AG04449 (cell line): ENCODE data around the gene GNB3.

Source experiments
- CTCF ChIA-PET: fragments of 350-600 bp; formaldehyde crosslinking; extraction: SDS; loops from one replicate; lab custom pipeline; 2021; ENCODE audit warnings: antibody characterized with exemption; lab: Yijun Ruan, JAX
- POLR2A ChIA-PET: fragments of 400-600, 350-600 bp; formaldehyde crosslinking; extraction: SDS; loops from one replicate; lab custom pipeline; 2020; ENCODE audit warnings: antibody characterized with exemption, inconsistent platforms; lab: Yijun Ruan, JAX
- DNase-seq: peaks from one replicate; pipeline ENCODE4 v3.0.0-alpha.2; 2010; ENCODE audit warnings: low read depth, low spot score
- H3K4me3 ChIP-seq: 2 replicates; pipeline ENCODE4 v1.5.1; 2011; ENCODE audit warnings: low read depth, mild to moderate bottlenecking, control low read depth, low read length
- TF ChIP-seq, protein P1 (sequence below): IDR thresholded peaks from one replicate; pipeline ENCODE4 v1.5.1; 2011; ENCODE audit warnings: mild to moderate bottlenecking, moderate library complexity, low read length, control low read depth, inconsistent platforms; ENCODE audit not compliant: insufficient read depth; ENCODE audit errors: missing control alignments

GNB3 gene

DNA sequence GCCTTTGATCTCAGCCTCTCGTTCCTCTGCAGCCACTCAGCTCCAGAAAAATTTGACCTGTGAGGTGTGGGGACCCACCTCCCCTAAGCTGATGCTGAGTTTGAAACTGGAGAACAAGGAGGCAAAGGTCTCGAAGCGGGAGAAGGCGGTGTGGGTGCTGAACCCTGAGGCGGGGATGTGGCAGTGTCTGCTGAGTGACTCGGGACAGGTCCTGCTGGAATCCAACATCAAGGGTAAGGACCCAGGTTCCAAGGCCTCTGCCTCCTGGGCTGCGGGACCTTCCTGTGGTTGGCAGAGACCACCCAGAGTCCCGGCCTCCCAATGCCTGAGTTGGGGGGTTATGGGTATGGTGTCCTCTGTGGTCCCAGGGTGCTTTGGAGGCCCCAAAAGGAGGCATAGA is 23.6 kb upstream of the GNB3 start:
- ChIA-PET POLR2A (interaction anchor here (0.8 kb wide), 1 partner anchor 51 kb away, joined by 3 read pairs; the partner anchor contains the start of gene PTMS), CTCF (interaction anchor here (1.1 to 1.7 kb wide), 3 partner anchors 9 to 64 kb away, joined by 3 to 12 read pairs (median 7); partner anchors contain the start of gene MLF2)
- no peak for DNase-seq
- TF ChIP-seq, protein P1, sequence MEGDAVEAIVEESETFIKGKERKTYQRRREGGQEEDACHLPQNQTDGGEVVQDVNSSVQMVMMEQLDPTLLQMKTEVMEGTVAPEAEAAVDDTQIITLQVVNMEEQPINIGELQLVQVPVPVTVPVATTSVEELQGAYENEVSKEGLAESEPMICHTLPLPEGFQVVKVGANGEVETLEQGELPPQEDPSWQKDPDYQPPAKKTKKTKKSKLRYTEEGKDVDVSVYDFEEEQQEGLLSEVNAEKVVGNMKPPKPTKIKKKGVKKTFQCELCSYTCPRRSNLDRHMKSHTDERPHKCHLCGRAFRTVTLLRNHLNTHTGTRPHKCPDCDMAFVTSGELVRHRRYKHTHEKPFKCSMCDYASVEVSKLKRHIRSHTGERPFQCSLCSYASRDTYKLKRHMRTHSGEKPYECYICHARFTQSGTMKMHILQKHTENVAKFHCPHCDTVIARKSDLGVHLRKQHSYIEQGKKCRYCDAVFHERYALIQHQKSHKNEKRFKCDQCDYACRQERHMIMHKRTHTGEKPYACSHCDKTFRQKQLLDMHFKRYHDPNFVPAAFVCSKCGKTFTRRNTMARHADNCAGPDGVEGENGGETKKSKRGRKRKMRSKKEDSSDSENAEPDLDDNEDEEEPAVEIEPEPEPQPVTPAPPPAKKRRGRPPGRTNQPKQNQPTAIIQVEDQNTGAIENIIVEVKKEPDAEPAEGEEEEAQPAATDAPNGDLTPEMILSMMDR, result no peak
- no peak overlapping the region for H3K4me3 ChIP-seq

DNA sequence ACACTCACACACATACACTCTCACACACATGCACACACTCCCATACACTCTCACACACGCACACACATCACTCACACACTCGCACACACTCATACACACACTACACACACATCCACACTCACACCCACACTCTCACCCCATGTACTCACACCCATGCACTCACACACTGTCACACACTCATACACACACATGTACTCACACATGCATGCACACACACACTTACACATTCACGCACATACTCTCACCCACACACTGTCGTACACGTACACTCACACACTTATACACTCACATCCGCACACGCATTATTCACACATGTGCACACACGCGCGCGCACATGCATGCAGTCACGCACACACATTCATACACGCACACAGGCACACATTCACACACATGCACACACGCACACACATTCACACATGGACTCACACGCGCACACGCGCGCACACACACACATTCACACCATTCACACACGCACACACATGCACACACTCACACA is 23.0 kb upstream of the GNB3 start:
- no peak overlapping the region for H3K4me3 ChIP-seq
- CTCF ChIA-PET, result no interaction called here
- DNase-seq, result no peak
- TF ChIP-seq, protein P1, result no peak
- POLR2A ChIA-PET, result no interaction called here

DNA sequence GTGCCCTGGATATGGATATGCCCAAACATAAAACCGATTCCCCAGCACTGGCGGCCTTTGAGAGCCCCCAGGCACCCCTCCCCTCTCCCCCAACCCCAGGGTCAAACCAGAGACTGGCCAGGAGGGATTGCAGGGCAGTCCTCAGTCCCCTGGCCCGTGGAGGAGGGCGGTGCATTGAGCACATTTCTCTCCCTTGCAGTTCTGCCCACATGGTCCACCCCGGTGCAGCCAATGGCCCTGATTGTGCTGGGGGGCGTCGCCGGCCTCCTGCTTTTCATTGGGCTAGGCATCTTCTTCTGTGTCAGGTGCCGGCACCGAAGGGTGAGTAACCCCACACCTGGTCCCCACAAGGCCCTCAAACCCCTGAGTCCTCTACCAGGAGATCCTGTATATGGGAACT is 22.5 kb upstream of the GNB3 start:
- POLR2A ChIA-PET, result no interaction called here
- CTCF ChIA-PET, result no interaction called here
- H3K4me3 ChIP-seq, result no peak overlapping the region
- DNase-seq, result no peak
- TF ChIP-seq, protein P1, result no peak

DNA sequence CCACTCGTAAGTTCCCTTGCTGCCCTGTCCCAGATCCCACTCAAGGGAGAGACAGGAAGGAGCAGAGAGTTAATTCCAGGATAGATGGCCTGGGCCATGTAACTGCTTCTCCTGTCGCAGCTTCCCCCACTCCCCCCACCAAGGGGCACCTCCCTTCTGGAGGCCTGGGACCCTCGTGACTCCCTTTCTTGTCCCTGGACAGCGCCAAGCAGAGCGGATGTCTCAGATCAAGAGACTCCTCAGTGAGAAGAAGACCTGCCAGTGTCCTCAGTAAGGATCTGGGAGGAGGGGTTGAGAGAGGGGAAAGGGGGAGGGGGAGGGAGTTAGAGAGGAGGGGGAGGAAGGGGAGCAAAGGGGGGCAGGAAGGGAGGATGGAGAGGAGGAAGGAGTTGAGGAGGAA is 22.1 kb upstream of the GNB3 start:
- TF ChIP-seq, protein P1, result no peak
- no peak for DNase-seq
- CTCF ChIA-PET, result no interaction called here
- POLR2A ChIA-PET, result no interaction called here
- H3K4me3 ChIP-seq, result no peak overlapping the region

DNA sequence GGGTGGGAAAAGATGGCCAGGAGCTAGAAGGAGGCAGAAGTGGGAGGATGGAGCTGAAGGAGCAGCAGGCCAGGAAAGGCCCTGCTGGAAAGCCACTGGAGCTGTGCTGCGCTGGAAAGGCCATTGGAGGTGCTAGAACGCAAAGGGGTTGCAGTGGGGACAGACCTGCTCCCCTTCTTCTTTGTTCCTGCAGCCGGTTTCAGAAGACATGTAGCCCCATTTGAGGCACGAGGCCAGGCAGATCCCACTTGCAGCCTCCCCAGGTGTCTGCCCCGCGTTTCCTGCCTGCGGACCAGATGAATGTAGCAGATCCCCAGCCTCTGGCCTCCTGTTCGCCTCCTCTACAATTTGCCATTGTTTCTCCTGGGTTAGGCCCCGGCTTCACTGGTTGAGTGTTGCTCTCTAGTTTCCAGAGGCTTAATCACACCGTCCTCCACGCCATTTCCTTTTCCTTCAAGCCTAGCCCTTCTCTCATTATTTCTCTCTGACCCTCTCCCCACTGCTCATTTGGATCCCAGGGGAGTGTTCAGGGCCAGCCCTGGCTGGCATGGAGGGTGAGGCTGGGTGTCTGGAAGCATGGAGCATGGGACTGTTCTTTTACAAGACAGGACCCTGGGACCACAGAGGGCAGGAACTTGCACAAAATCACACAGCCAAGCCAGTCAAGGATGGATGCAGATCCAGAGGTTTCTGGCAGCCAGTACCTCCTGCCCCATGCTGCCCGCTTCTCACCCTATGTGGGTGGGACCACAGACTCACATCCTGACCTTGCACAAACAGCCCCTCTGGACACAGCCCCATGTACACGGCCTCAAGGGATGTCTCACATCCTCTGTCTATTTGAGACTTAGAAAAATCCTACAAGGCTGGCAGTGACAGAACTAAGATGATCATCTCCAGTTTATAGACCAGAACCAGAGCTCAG is 21.4 kb upstream of the GNB3 start:
- no peak overlapping the region for H3K4me3 ChIP-seq
- TF ChIP-seq, protein P1, result no peak
- POLR2A ChIA-PET, result no interaction called here
- no peak for DNase-seq
- CTCF ChIA-PET, result interaction anchor here (2.1 to 17.9 kb wide), 3 partner anchors 8 to 66 kb away, joined by 11 to 304 read pairs (median 12); partner anchors contain the start of genes MLF2 and PTMS

DNA sequence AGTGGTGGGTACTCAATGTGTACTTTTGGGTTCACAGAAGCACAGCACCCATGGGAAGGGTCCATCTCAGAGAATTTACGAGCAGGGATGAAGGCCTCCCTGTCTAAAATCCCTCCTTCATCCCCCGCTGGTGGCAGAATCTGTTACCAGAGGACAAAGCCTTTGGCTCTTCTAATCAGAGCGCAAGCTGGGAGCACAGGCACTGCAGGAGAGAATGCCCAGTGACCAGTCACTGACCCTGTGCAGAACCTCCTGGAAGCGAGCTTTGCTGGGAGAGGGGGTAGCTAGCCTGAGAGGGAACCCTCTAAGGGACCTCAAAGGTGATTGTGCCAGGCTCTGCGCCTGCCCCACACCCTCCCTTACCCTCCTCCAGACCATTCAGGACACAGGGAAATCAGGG is 20.6 kb upstream of the GNB3 start:
- ChIA-PET CTCF (interaction anchor here (1.2 to 17.9 kb wide), 5 partner anchors 9 to 84 kb away, joined by 4 to 304 read pairs (median 11); partner anchors contain the start of genes MLF2 and PTMS), POLR2A (interaction anchor here (0.7 kb wide), 1 partner anchor 87 kb away, joined by 3 read pairs; no protein-coding TSS in a partner anchor)
- no peak for DNase-seq
- no peak overlapping the region for H3K4me3 ChIP-seq
- TF ChIP-seq, protein P1, result no peak
